Mesodermal cell (in vitro differentiated cells): ENCODE measurements around the gene GRID1.
"Not testable (repeated sequence)": the region's sequence is repeated elsewhere in the genome, so short reads cannot be mapped to it uniquely, and the experiment has no call there.

Experiments used
- H3K27ac ChIP-seq: 2 replicates; pipeline ENCODE4 v1.7.0; 2013; ENCODE audit warnings: mild to moderate bottlenecking, low read depth, low read length, moderate library complexity; ENCODE audit not compliant: severe bottlenecking
- H3K36me3 ChIP-seq: 2 replicates; pipeline ENCODE4 v1.7.1; 2013; ENCODE audit warnings: mild to moderate bottlenecking, low read length, moderate library complexity; ENCODE audit not compliant: control insufficient read depth, insufficient read depth
- H3K4me1 ChIP-seq: one replicate; pipeline ENCODE4 v1.7.1; 2013; ENCODE audit warnings: mild to moderate bottlenecking, low read length; ENCODE audit not compliant: insufficient read depth, control insufficient read depth, poor library complexity, severe bottlenecking
- H3K4me3 ChIP-seq: 2 replicates; pipeline ENCODE4 v1.7.0; 2013; ENCODE audit warnings: low read length, control low read depth, mild to moderate bottlenecking; ENCODE audit not compliant: insufficient read depth, poor library complexity, severe bottlenecking; ENCODE audit errors: extremely low read depth
- H3K9me3 ChIP-seq: 2 replicates; pipeline ENCODE4 v1.7.1; 2013; ENCODE audit warnings: mild to moderate bottlenecking, low read length, moderate library complexity; ENCODE audit not compliant: control insufficient read depth
- WGBS, 2 experiments: methylation state at CpG; one replicate each; pipeline ENCODE4 v1.1.5; 2013; ENCODE audit warnings: missing lambda C conversion rate in 2 of 2; ENCODE audit not compliant: insufficient coverage in 2 of 2; 5-methylcytosine and 5-hydroxymethylcytosine counted together

Gene GRID1

GRCh38 chr10:86104156-86104555 is 262.4 kb downstream of the GRID1 start:
- no peaks in the 10 kb centered on the region for H3K36me3 ChIP-seq
- H3K4me1 ChIP-seq: peaks cover 14% of the 10 kb centered on the region
- no peak overlapping the region for H3K4me3 ChIP-seq
- 85 to 86% methylated on average over 4 to 5 of the region's 5 CpGs for WGBS, 2 experiments
- H3K27ac ChIP-seq: no peak overlapping the region
- H3K9me3 ChIP-seq: no peaks in the 10 kb centered on the region

GRCh38 chr10:86103391-86104101 is 263.0 kb downstream of the GRID1 start:
- Histone ChIP-seq H3K4me1 (peaks cover 14% of the 10 kb centered on the region), H3K36me3 (no peaks in the 10 kb centered on the region), H3K4me3 (no peak overlapping the region), H3K9me3 (no peaks in the 10 kb centered on the region), H3K27ac (no peak overlapping the region)
- 78 to 88% methylated on average over 5 to 7 of the region's 8 CpGs for WGBS, 2 experiments

DNA sequence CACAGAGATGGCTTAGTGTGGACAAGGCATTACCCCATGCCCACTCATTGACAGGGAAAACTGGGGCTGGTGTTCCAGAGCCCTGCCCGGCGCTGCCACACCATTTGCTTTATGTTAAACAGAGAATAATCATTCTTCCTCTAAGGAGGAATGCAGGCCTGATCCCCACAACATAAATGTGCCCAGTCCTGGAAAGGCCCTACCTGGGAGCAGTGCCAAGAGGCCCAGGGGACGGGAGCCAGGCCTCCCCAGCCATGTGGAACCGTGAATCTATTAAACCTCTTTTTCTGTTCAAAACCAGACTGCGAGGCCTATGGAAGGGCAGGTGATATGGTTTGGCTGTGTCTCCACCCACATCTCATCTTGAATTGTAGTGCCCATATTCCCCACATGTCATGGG is 264.1 kb downstream of the GRID1 start:
- Histone ChIP-seq H3K4me3 (no peak overlapping the region), H3K9me3 (no peaks in the 10 kb centered on the region), H3K36me3 (no peaks in the 10 kb centered on the region), H3K27ac (no peak overlapping the region), H3K4me1 (peaks cover 11% of the 10 kb centered on the region)
- 80 to 95% methylated on average over 1 to 4 of the region's 5 CpGs for WGBS, 2 experiments

DNA sequence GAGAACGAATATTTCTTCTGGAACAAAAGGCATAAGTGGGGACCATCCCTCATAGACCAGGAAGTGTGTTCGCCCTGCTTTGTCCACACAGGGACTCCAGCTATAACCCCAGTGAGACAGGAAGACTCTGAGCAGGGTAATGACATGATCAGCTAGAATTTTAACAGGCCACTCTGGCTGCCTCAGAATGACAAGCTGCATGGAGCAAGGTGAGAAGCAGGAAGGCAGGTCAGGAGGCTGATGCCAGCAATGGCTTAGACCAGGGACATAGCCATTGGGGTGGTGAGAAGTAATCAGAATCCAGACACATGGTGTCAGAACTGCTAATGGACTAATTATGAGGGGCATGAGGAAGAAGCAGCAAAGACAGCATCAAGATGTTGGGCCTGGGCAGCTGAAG is 264.6 kb downstream of the GRID1 start:
- WGBS, 2 experiments: 83 to 90% methylated on average over 2 of the region's 2 CpGs
- H3K4me3 ChIP-seq: no peak overlapping the region

DNA sequence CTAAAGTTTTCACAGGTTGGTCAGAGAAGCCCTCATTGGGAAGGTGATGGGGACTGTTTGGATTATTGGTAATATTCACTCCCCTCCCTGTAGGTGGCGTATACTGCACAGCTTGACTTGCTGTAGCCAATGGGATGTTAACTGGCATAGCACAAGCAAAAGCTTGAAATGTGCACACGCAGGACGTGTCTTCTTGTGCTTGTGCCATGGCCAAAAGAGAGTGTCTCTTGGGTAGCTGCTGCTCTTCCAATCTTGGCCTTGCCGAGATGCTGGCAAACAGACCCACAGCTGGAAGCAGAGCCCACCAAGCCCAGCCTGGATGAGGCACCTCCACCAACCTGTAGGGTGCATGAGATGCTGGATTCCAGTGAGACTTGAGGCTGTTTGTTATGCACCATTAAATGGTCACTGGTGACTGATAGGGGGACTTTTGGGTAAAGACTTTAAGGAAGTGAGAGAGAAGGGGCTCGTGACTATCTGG is 266.0 kb downstream of the GRID1 start:
- no peak overlapping the region for H3K27ac ChIP-seq
- peaks cover 11% of the 10 kb centered on the region for H3K4me1 ChIP-seq
- 78 to 79% methylated on average over 5 of the region's 5 CpGs for WGBS, 2 experiments
- no peak overlapping the region for H3K4me3 ChIP-seq
- H3K36me3 ChIP-seq: no peaks in the 10 kb centered on the region
- H3K9me3 ChIP-seq: no peaks in the 10 kb centered on the region

More for the DNA sequence above, 264.6 kb downstream of the GRID1 start:
- no peaks in the 10 kb centered on the region for H3K9me3 ChIP-seq
- no peaks in the 10 kb centered on the region for H3K36me3 ChIP-seq
- H3K27ac ChIP-seq: no peak overlapping the region
- peaks cover 11% of the 10 kb centered on the region for H3K4me1 ChIP-seq

DNA sequence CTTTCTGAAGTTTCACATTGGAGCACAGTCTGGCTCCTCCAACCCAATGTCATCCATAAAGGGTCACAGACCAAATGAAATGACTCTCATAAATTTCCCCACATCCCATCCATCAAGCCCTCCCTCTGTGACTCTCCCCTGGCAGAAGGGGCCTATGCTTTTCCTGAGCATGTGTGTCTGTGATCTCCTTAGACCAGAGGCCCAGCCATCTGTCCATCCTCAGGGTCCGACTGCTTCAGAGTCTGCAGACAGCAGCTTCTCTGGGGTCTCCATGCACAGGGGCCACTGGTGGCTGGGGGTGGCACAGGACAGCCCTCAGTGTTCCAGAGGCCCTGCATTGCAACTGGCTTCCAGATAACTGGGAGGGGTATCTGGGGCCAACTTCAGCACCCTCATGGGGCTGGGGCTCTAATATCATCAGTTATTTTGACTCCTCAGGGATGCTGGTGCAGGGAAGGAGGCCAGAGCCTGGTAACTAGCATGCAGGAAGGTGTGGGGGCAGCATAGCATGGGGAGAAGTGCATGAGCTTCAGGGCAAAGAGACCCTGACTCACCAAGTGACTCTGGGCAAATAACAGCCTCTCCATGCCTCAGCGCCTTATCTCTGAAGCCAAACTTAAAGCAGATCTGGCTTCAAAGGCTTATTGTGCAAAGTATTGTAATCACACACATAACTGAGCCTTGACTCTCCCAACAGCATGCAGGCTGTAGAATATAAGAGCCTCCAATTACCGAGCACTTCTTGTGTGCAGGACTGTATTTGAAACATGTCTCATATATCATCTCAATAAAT is 266.9 kb downstream of the GRID1 start:
- peaks cover 11% of the 10 kb centered on the region for H3K4me1 ChIP-seq
- peak overlapping the region; percentile 16 for H3K27ac ChIP-seq
- H3K36me3 ChIP-seq: no peaks in the 10 kb centered on the region
- H3K9me3 ChIP-seq: no peaks in the 10 kb centered on the region
- no peak overlapping the region for H3K4me3 ChIP-seq
- WGBS, 2 experiments: 80 to 100% methylated on average over 1 to 2 of the region's 3 CpGs

- Histone ChIP-seq H3K4me1 (peaks cover 11% of the 10 kb centered on the region), H3K9me3 (no peaks in the 10 kb centered on the region), H3K4me3 (no peak overlapping the region), H3K27ac (no peak overlapping the region), H3K36me3 (no peaks in the 10 kb centered on the region)
- WGBS, 2 experiments: 87 to 88% methylated on average over 4 of the region's 5 CpGs
Observed at GRCh38 chr10:86098187-86098881, 268.3 kb downstream of the GRID1 start.

GRCh38 chr10:86095061-86095460 is 271.5 kb downstream of the GRID1 start:
- H3K4me1 ChIP-seq, H3K9me3 ChIP-seq, H3K27ac ChIP-seq, H3K36me3 ChIP-seq, H3K4me3 ChIP-seq: not testable (repeated sequence)
- 83% methylated on average over 1 of the region's 1 CpG; no CpG with 5 or more reads in 1 of the 2 experiments for WGBS, 2 experiments

DNA sequence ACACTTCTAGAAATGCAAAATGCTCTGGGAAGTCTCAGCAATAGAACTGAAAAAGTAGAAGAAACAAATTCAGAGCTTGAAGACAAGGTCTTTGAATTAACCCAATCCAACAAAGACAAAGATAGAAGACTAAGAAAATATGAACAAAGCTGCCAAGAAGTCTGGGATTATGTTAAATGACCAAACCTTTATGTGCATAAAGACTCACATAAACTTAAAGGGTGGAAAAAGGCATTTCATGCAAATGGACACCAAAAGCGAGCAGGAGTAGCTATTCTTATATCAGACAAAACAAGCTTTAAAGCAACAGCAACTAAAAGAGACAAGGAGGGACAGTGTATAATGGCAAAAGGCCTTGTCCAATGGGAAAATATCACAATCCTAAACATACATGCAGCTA is 274.3 kb downstream of the GRID1 start:
- H3K9me3 ChIP-seq, H3K4me1 ChIP-seq, H3K27ac ChIP-seq, H3K4me3 ChIP-seq, H3K36me3 ChIP-seq: not testable (repeated sequence)
- WGBS, 2 experiments: no CpG with 5 or more reads among the region's 1 CpG

DNA sequence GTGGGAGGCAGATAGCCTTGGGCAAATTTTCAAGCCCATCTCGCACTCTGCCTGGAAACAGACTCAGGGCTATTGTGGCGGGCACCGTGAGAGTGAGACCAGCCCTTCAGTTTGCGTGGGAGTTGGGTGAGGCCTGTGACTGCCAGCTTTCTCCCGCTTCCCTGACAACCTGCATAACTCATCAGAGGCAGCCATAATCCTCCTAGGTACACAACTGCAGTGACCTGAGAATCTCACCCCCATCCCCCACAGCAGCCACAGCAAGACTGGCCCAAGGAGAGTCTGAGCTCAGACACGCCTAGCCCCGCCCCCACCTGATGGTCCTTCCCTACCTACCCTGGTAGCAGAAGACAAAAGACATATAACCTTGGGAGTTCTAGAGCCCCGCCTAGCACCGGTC is 275.4 kb downstream of the GRID1 start:
- 91 to 93% methylated on average over 4 to 6 of the region's 9 CpGs for WGBS, 2 experiments
- no peaks in the 10 kb centered on the region for H3K9me3 ChIP-seq
- H3K27ac ChIP-seq: no peak overlapping the region
- H3K4me1 ChIP-seq: no peaks in the 10 kb centered on the region
- no peak overlapping the region for H3K4me3 ChIP-seq
- H3K36me3 ChIP-seq: no peaks in the 10 kb centered on the region
